Skeletal muscle satellite cell (primary cell): ENCODE data around the gene LIMK1.
"Not testable (repeated sequence)": the region's sequence is repeated elsewhere in the genome, so short reads cannot be mapped to it uniquely, and the experiment has no call there.

ENCODE experiments used
- H3K27me3 ChIP-seq: 2 replicates; pipeline ENCODE4 v1.7.0; 2013; ENCODE audit warnings: low read length; ENCODE audit not compliant: control insufficient read depth, insufficient read depth
- H3K36me3 ChIP-seq: 2 replicates; pipeline ENCODE4 v1.7.0; 2013; ENCODE audit warnings: mild to moderate bottlenecking, control low read depth, low read length; ENCODE audit not compliant: insufficient read depth
- H3K4me1 ChIP-seq: 2 replicates; pipeline ENCODE4 v1.7.0; 2013; ENCODE audit warnings: low read length; ENCODE audit not compliant: control insufficient read depth, insufficient read depth
- H3K4me2 ChIP-seq: 2 replicates; pipeline ENCODE4 v1.7.0; 2013; ENCODE audit warnings: mild to moderate bottlenecking, low read length
- H3K4me3 ChIP-seq: 2 replicates; pipeline ENCODE4 v1.7.0; 2013; ENCODE audit warnings: low read length
- H3K9ac ChIP-seq: 2 replicates; pipeline ENCODE4 v1.7.0; 2013; ENCODE audit warnings: mild to moderate bottlenecking, low read depth, low read length, moderate library complexity
- H3K9me3 ChIP-seq: replicated peaks from 2 replicates; pipeline ENCODE4 v1.7.0; 2013; ENCODE audit warnings: mild to moderate bottlenecking, control low read depth, low read length

Gene LIMK1

DNA sequence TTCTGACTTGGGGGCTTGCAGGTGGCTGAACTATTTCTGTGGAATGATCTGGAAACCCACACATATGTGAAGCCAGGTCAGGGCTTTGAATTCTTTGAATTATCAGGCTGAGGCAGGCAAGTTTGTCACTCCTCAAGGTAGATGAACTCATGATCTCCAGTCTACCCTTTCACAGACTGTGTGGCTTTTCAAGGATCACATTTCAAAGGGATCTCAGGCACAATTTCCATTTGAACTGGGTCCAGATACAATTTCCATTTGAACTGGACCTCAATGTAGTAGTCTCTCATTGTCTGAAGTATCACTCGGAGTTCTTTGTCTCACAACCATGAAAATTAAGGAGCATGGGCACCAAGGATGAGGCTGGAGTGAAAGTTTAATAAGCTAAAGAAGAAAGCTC, 64.9 kb downstream of the LIMK1 start:
- Histone ChIP-seq H3K36me3 (no peaks in the 10 kb centered on the region), H3K4me1 (no peaks in the 10 kb centered on the region), H3K4me3 (no peak overlapping the region), H3K9ac (no peak overlapping the region), H3K9me3 (no peaks in the 10 kb centered on the region), H3K27me3 (no peaks in the 10 kb centered on the region), H3K4me2 (no peak overlapping the region)

DNA sequence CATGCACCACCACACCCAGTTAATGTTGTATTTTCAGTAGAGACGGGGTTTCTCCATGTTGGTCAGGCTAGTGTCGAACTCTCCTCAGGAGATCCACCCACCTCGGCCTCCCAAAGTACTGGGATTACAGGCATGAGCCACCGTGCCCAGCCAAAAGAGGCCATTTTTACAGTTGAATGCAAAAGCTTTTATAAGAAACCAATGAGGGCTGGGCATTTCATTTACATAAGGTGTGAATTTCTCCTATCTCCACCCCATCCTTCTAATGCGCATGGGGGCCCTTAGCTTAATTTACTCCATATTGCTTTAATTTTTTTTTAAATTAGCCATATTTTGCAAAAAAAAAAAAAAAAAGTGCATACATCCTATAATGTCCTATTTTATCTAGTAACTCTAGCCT, 65.5 kb downstream of the LIMK1 start:
- Histone ChIP-seq H3K4me1 (no peaks in the 10 kb centered on the region), H3K9me3 (no peaks in the 10 kb centered on the region), H3K36me3 (no peaks in the 10 kb centered on the region)

DNA sequence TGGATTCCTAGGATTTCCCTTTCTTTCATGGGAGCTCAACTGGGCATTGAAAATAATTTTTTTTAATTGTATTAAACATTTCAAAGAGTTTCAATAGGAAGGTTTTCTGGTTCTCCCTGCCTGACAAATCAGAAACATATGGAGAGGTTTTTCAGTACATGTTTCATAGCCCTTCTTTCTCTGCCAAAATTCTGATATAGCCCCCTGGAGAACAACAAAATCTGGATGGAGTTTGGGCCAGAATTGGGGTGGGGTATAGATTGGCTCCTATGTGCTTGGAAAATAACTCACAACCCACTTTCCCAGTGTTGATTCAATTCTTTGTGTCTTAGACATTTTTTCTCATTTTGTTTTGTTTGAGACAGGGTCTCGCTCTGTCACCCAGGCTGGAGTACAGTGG, 66.0 kb downstream of the LIMK1 start:
- Histone ChIP-seq H3K36me3 (no peaks in the 10 kb centered on the region), H3K4me3 (no peak overlapping the region), H3K9ac (no peak overlapping the region), H3K4me1 (no peaks in the 10 kb centered on the region), H3K4me2 (no peak overlapping the region), H3K27me3 (no peaks in the 10 kb centered on the region), H3K9me3 (no peaks in the 10 kb centered on the region)

More for the DNA sequence above, 65.5 kb downstream of the LIMK1 start:
- Histone ChIP-seq H3K4me2 (no peak overlapping the region), H3K4me3 (no peak overlapping the region), H3K9ac (no peak overlapping the region), H3K27me3 (no peaks in the 10 kb centered on the region)

DNA sequence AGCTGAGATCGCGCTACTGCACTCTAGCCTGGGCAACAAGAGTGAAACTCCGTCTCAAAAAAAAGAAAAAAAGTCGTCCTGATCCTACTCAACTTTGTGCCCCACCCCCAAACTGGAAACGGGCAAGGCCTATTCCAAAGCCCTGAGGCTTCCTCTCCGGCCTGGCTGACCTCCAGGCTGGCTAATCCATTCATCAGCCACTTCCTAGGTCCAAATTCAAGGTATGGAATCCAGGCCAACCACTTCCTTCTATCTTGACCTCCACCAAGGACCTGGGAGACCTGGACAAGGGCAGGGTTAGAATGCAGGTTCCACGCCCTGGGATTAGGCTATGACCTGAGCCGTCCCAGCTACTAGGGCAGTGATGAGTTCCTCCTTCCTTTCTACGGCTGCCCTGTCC, 70.1 kb downstream of the LIMK1 start:
- Histone ChIP-seq H3K4me2 (no peak overlapping the region), H3K4me3 (no peak overlapping the region), H3K9me3 (no peaks in the 10 kb centered on the region), H3K9ac (no peak overlapping the region), H3K27me3 (no peaks in the 10 kb centered on the region), H3K4me1 (no peaks in the 10 kb centered on the region), H3K36me3 (no peaks in the 10 kb centered on the region)

DNA sequence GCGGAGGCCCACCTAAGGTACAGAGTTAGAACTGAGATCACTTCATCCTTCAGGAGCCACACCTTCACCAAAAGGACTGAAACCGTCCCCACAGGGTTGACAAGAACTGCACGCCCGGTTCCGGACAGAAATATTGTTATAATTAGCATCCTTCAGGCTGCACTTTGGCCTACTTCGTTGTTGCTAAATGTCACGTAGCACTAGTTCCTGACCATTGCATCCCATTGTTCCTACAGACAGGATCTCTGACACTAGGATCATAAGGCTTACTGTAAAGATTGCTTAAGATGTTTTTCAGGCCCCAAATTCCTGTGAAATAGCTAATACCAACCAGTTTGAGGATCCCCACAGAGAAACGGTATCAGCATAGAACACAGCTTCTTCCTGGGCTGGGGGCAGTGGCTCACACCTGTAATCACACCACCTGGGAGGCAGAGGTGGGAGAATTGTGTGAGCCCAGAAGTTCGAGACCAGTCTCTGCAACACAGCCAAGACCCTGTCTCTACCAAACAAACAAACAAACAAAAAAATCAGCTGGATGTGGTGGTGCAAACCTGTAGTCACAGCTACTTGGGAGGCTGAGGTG, 72.3 kb downstream of the LIMK1 start:
- H3K36me3 ChIP-seq = no peaks in the 10 kb centered on the region
- H3K27me3 ChIP-seq = no peaks in the 10 kb centered on the region
- H3K4me1 ChIP-seq = no peaks in the 10 kb centered on the region
- no peaks in the 10 kb centered on the region for H3K9me3 ChIP-seq
- no peak overlapping the region for H3K9ac ChIP-seq
- H3K4me2 ChIP-seq = no peak overlapping the region
- H3K4me3 ChIP-seq = no peak overlapping the region

DNA sequence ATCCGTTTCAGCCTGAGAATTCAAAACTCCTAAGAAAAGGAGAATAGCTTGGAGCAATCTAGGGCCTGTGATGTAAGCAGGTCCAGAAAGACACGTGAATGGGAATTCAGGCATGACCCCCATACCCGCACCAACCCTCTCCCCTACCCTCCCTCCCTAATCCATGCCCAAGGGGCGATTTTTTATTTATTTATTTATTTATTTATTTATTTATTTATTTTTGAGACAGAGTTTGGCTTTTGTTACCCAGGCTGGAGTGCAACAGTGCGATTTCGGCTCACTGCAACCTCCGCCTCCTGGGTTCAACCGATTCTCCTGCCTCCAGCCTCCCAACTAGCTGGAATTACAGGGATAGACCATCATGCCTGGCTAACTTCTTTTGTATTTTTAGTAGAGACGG, 74.0 kb downstream of the LIMK1 start:
- Histone ChIP-seq H3K27me3 (no peaks in the 10 kb centered on the region), H3K36me3 (no peaks in the 10 kb centered on the region), H3K4me3 (no peak overlapping the region), H3K4me1 (no peaks in the 10 kb centered on the region), H3K9ac (no peak overlapping the region), H3K9me3 (no peaks in the 10 kb centered on the region), H3K4me2 (no peak overlapping the region)

DNA sequence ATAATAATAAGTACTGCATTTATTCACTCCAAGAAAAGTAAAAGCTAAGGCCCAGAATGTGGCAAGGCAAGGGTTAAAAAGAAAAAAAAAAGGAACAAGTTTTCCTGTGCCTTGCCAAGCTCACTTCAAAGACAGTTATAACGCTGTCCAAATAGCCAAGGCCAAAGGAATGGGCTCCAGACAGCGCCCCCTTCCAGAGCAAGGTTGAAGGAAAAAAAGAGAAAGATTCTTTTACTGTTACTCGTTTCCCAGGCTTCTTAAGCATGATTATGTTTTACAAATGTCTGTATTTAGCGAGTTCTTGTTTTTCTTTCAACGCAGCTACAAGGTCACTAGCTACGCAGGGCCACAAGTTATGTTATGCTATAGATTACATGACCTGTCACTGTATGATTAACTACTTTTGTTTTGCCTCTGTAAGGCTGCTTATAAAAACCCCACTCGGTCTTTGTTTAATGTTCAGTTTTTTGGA, 81.4 kb downstream of the LIMK1 start:
- Histone ChIP-seq H3K4me1 (no peaks in the 10 kb centered on the region), H3K9me3 (no peaks in the 10 kb centered on the region), H3K36me3 (no peaks in the 10 kb centered on the region), H3K4me3 (no peak overlapping the region), H3K9ac (no peak overlapping the region), H3K27me3 (no peaks in the 10 kb centered on the region), H3K4me2 (no peak overlapping the region)

DNA sequence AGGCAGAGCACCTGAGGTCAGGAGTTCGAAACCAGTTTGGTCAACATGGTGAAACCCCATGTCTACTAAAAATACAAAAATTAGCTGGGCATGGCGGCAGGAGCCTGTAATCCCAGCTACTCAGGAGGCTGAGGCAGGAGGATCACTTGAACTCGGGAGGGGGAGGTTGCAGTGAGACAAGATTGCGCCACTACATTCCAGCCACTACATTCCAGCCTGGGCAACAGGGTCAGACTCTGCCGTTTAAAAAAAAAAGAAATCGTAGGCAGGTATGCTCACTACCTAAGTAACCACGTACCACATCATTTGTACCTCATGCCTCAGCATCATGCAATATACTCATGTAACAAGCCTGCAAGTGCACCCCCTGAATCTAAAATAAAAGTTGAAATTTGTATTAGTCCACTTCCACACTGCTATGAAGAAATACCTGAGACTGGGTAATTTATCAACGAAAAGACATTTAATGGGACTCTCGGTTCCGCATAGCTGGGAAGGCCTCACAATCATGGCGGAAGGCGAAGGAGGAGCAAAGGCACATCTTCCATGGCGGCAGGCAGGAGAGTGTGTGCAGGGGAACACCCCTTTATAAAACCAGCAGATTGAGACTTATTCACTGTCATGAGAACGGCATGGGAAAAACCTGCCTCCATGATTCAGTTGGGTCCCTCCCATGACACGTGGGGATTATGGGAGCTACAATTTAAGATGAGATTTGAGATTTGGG, 82.4 kb downstream of the LIMK1 start:
- no peaks in the 10 kb centered on the region for H3K27me3 ChIP-seq
- H3K36me3 ChIP-seq = no peaks in the 10 kb centered on the region

DNA sequence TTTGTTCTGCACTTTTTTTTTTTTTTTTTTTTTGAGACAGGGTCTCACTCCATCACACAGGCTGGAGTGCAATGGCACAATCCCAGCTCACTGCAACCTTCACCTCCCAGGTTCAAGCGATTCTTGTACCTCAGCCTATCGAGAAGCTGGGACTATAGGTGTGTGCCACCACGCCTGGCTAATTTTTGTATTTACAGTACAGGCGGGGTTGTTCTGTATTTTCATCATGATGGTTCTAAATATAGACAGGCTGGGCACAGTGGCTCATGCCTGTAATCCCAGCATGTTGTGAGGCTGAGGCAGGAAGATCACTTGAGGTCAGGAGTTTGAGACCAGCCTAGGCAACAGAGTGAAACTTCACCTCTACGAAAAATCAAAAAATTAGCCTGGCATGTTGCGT, 83.7 kb downstream of the LIMK1 start:
- not testable (repeated sequence) for H3K36me3 ChIP-seq, H3K9ac ChIP-seq, H3K4me1 ChIP-seq, H3K27me3 ChIP-seq, H3K4me2 ChIP-seq, H3K4me3 ChIP-seq, H3K9me3 ChIP-seq

More for the DNA sequence above, 82.4 kb downstream of the LIMK1 start:
- Histone ChIP-seq H3K9me3 (no peaks in the 10 kb centered on the region), H3K4me3 (no peak overlapping the region), H3K4me2 (no peak overlapping the region), H3K4me1 (no peaks in the 10 kb centered on the region), H3K9ac (no peak overlapping the region)
